Effector CD4-positive, alpha-beta T cell (primary cell): Measurements from ENCODE around the gene C1QTNF1.
A peak's percentile ranks its signal among the peaks of the same experiment; 100 is the strongest.
"Not testable (repeated sequence)": the region's sequence is repeated elsewhere in the genome, so short reads cannot be mapped to it uniquely, and the experiment has no call there.

Experiments used
- DNase-seq: peaks from one replicate; pipeline ENCODE4 v3.0.0-alpha.2; 2020

The C1QTNF1 gene

GRCh38 chr17:79006794-79007503 lies 17.0 kb upstream of the C1QTNF1 start:
- no peak for DNase-seq

GRCh38 chr17:79007504-79008381 lies 16.2 kb upstream of the C1QTNF1 start:
- DNase-seq, result no peak

GRCh38 chr17:79008666-79009387 lies 15.1 kb upstream of the C1QTNF1 start:
- DNase-seq, result no peak

DNA sequence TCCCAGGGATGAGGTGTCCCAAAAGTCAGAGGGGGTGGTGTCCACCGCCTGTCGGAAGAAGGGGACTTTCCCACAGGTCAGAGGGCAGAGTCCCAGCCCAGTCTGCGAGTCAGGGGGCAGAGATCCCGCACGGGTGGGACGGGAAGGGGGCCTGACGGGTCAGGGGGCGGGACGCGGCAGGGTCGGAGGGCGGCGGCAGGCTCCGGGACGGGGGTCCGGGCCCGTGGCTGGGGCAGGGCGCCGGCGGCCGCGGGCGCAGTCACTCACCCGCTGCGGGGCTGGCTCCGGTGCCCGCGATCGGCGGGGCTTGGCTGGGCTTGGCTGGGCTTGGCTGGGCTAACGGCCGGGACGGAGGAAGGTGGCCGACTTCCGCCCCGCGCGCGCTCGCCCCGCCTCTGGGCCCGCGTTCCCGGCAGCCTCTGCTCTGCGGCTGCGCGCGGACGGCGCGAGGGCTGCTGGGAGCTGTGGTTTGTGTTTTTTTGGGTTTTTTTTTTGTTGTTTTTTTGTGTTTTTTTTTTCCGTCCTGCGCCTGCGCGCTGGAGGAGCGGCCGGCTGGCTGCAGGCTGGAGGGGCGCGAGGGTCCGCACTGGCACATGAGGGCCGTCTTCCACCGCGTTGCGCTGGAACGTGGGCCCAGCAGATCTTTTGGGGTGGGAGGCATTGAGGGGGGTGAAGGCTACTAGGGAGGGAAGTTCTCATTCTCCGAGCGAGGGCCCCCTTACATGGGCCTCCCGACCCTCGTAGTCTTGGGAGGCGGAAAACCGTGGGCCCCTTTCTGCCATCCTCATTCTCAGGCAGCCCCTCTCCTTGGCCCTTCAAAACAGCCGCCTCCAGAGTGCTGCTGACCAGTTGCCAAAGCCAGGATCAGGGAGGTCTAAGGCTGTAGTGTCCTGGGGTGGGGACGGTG lies 14.3 kb upstream of the C1QTNF1 start, which contains the start of gene CANT1:
CANT1 (minus strand) TSS at position 368 of the 907 bp plus-strand sequence. CDS start 12,142 bp downstream, outside the sequence.
- peak; percentile 72 for DNase-seq

GRCh38 chr17:79010304-79010646 lies 13.7 kb upstream of the C1QTNF1 start:
- no peak for DNase-seq

DNA sequence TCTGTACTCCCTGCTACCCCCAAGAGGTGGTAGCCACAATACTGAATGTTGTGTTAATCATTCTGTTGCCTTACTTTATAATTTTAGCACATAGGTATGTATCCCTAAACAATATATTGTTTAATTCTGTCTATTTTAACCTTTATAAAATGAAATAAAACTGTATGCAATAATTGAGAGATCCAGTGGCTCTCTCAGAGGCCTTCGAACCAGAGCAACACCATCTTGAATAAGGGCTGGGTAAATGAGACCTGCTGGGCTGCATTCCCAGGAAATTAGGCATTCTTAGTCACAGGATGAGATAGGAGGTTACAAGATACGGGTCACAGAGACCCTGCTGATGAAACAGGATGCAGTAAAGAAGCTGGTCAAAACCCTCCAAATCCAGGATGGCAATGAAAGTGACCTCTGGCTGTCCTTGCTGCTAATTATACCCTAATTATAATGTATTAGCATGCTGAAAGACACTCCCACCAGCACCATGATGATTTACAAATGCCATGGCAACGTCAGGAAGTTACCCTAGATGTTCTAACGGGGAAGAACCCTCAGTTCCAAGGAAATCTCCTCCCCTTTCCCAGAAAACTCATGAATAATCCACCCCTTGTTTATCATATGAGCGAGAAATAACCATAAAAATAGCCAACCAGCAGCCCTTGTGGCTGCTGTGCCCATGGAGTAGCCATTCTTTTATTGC lies 12.4 kb upstream of the C1QTNF1 start:
- no peak for DNase-seq

DNA sequence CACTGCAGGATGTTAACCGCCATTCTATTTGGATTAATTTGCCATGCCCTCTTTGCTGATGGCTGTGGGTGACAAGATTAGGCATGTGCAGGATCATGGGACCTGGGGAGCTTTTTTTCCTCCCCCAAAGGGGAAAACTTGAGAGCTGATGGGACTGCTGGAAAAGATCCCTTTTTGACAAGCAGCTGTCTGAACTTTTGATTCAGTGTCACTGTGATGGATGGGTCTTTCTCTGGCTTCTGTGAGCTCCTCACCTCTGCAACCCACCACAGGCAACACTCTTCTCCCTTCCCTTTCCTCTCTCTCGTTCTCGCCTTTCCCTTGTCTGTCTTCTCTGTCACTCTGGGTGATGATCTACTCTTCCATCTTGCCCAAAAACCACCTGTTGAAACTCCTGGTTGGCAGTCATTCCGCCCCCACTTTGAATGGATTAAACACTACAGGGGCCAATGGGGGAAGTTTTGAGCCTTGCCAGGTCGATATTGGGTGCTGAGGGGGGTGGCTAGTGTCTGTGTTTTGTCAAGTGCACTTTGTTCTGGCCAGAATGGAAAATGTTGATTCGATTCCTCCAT lies 11.3 kb upstream of the C1QTNF1 start:
- DNase-seq, result no peak

- DNase-seq, result no peak
These were observed 9.7 kb upstream of the C1QTNF1 start for GRCh38 chr17:79014158-79014758.

DNA sequence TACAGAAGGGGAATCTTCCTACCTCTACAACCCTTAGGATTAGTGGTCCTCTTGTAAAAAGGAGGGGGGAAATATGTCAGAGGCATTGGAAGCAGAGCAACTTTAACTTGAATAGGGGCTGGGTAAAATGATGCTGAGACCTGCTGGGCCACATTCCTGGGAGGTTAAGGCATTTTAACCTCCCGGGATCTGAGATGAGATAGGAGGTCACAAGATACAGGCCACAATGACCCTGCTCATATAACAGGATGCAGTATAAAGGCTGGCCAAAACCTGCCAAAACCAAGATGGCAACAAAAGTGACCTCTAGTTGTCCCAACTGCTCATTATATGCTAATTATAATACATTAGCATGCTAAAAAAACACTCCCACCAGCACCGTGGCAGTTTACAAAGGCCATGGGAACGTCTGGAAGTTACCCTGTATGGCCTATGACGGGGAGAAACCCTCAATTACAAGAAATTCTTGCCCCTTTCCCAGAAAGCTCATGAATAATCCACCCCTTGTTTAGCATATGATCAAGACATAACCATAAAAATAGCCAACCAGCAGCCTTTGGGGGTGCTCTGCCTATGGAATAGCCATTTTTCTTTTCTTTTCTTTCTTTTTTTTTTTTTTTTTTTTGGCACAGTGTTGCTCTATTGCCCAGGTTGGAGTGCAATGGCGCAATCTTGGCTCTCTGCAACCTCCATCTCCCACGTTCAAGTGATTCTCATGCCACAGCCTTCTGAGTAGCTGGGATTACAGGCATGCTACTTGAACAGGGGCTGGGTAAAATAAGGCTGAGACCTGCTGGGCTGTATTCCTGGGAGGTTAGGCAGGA lies 6.2 kb upstream of the C1QTNF1 start:
- no peak for DNase-seq

GRCh38 chr17:79018370-79018695 lies 5.6 kb upstream of the C1QTNF1 start:
- DNase-seq, result no peak

DNA sequence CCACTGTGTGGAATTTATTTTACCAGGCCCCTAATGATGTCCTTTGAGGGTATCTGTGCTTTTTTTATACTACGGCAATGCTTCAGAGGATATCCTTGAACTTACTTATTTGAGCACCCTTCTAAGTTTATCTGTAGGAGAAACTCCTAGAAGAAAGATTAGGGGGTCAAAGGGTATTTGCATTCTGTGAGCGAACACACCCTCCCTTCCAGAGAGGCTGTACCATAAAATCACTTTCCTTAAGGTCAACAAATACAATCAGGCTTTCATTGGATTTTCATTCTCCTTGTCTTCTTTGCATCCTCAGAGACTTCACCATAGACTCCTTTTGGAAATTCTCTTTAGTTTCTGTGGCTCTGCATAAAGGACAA lies 4.7 kb upstream of the C1QTNF1 start:
- DNase-seq, result no peak

GRCh38 chr17:79019632-79020584 lies 4.1 kb upstream of the C1QTNF1 start:
- peak; percentile 34 for DNase-seq

DNA sequence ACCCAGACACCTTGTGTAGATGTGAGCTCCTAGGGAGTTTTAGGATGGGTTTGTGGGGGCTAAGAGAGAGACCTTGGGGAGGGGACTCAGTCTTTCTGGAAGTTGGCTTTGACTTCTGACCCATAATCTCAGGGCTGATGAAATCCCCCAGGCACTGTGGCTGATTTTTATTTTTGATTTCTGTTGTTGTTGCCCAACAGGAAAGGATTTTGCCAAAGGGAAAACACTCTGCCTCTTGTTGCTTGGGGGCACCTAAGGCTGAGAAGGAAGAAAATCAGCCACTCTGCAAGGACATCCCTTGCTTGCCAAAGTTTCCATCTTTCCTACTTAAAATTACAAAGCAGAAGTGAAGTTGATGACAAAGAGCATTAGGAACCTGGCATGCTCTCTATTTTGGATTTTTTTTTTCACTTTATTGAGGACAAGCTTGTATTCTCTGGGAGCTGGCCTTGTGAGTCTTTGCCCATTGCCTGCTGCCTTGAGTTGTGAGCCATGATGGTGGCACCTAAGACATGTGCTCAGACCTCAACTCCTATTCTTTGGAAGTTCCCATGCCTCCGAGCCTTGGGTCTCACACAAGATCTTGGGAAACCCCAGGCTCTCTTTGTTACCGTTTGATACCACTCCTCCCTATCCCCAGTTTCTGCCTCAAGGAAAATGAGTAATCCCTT lies 3.2 kb upstream of the C1QTNF1 start:
- DNase-seq, result no peak

- DNase-seq, result not testable (repeated sequence)
These were observed 2.0 kb upstream of the C1QTNF1 start for GRCh38 chr17:79021929-79022328.

- no peak for DNase-seq
These were observed 1.4 kb upstream of the C1QTNF1 start for GRCh38 chr17:79022507-79022991.

DNA sequence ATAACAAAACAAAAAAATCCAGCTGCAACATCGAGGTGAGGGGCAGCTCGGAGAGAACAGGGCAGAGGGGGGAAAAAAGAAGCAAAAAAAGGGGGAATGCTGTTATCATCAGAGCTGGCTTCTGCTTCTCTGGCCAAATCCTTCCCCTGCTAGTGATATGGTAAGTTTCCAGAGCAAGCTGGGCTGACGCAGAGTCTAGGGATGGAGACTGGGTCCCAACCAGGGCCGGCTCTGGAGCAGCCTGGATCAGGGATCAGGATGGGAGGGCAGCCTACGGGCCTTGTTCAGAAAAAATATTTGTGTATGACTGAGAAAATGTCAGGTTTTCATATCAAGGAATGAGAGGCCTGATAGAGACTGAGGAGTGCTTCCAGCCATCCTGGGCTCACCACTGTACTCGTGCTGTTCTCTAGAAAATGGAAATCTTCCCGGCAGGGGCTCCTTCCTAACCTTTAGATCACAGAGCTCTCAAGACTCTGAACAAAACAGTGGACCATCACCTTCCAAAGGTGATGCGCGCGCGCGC lies 726 bp upstream of the C1QTNF1 start:
- no peak for DNase-seq

- DNase-seq, result no peak
These were observed 1.1 kb downstream of the C1QTNF1 start for GRCh38 chr17:79024901-79025737.
